ENCODE results near the gene CSPG4.
A peak's percentile ranks its signal among the peaks of the same experiment; 100 is the strongest.

- peak; percentile 87; the same call in 1 of the 2 replicates for TF ChIP-seq HDAC2 (IDR thresholded peaks at IDR 0.05)
- no peak for TF ChIP-seq NR2C2 (CRISPR knock-in tag; IDR thresholded peaks at IDR 0.05)
- no peak for TF ChIP-seq NR2C2 (tag; IDR thresholded peaks at IDR 0.05)
- TF ChIP-seq ETV6 (IDR thresholded peaks at IDR 0.05; ENCODE audit: borderline replicate concordance in 1 of 2, low read depth in 2 of 2, low read length in 1 of 2): no peak
- TF ChIP-seq ETV6 (CRISPR knock-in tag; IDR thresholded peaks at IDR 0.05; ENCODE audit: borderline replicate concordance): no peak
- TF ChIP-seq, protein P1, sequence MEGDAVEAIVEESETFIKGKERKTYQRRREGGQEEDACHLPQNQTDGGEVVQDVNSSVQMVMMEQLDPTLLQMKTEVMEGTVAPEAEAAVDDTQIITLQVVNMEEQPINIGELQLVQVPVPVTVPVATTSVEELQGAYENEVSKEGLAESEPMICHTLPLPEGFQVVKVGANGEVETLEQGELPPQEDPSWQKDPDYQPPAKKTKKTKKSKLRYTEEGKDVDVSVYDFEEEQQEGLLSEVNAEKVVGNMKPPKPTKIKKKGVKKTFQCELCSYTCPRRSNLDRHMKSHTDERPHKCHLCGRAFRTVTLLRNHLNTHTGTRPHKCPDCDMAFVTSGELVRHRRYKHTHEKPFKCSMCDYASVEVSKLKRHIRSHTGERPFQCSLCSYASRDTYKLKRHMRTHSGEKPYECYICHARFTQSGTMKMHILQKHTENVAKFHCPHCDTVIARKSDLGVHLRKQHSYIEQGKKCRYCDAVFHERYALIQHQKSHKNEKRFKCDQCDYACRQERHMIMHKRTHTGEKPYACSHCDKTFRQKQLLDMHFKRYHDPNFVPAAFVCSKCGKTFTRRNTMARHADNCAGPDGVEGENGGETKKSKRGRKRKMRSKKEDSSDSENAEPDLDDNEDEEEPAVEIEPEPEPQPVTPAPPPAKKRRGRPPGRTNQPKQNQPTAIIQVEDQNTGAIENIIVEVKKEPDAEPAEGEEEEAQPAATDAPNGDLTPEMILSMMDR (IDR thresholded peaks at IDR 0.05 in 2 of 3, conservative IDR thresholded peaks at IDR 0.05 in 1 of 3; ENCODE audit: insufficient read depth in 2 of 3, low read depth in 1 of 3, low read length in 3 of 3): peak; percentile 62 to 85 (median 67)
- no peak for TF ChIP-seq POLR2A (conservative IDR thresholded peaks at IDR 0.05)
- TF ChIP-seq BACH1 (tag; IDR thresholded peaks at IDR 0.05): no peak
- peak; percentile 28; the same call in 1 of the 2 replicates for TF ChIP-seq TCF7 (IDR thresholded peaks at IDR 0.05; ENCODE audit: borderline replicate concordance)
- TF ChIP-seq PRMT5 (CRISPR knock-in tag; IDR thresholded peaks at IDR 0.05): no peak
- TF ChIP-seq, protein P2, sequence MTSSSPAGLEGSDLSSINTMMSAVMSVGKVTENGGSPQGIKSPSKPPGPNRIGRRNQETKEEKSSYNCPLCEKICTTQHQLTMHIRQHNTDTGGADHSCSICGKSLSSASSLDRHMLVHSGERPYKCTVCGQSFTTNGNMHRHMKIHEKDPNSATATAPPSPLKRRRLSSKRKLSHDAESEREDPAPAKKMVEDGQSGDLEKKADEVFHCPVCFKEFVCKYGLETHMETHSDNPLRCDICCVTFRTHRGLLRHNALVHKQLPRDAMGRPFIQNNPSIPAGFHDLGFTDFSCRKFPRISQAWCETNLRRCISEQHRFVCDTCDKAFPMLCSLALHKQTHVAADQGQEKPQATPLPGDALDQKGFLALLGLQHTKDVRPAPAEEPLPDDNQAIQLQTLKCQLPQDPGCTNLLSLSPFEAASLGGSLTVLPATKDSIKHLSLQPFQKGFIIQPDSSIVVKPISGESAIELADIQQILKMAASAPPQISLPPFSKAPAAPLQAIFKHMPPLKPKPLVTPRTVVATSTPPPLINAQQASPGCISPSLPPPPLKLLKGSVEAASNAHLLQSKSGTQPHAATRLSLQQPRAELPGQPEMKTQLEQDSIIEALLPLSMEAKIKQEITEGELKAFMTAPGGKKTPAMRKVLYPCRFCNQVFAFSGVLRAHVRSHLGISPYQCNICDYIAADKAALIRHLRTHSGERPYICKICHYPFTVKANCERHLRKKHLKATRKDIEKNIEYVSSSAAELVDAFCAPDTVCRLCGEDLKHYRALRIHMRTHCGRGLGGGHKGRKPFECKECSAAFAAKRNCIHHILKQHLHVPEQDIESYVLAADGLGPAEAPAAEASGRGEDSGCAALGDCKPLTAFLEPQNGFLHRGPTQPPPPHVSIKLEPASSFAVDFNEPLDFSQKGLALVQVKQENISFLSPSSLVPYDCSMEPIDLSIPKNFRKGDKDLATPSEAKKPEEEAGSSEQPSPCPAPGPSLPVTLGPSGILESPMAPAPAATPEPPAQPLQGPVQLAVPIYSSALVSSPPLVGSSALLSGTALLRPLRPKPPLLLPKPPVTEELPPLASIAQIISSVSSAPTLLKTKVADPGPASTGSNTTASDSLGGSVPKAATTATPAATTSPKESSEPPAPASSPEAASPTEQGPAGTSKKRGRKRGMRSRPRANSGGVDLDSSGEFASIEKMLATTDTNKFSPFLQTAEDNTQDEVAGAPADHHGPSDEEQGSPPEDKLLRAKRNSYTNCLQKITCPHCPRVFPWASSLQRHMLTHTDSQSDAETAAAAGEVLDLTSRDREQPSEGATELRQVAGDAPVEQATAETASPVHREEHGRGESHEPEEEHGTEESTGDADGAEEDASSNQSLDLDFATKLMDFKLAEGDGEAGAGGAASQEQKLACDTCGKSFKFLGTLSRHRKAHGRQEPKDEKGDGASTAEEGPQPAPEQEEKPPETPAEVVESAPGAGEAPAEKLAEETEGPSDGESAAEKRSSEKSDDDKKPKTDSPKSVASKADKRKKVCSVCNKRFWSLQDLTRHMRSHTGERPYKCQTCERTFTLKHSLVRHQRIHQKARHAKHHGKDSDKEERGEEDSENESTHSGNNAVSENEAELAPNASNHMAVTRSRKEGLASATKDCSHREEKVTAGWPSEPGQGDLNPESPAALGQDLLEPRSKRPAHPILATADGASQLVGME (CRISPR knock-in tag; IDR thresholded peaks at IDR 0.05): no peak
These were observed 18.1 kb downstream of the CSPG4 start for GRCh38 chr15:75694241-75695182.
